Effector memory CD4-positive, alpha-beta T cell (primary cell): ENCODE measurements around the gene RIN3.

Experiments
- DNase-seq, 3 donors: peaks; one replicate each; pipeline ENCODE4 v3.0.0-alpha.2; 2020
- H3K27ac ChIP-seq: 2 replicates; pipeline ENCODE4 v1.7.0; 2013; ENCODE audit warnings: mild to moderate bottlenecking, low read length, moderate library complexity; ENCODE audit not compliant: insufficient read depth, poor library complexity, severe bottlenecking
- H3K27me3 ChIP-seq: replicated peaks from 2 replicates; pipeline ENCODE4 v1.7.0; 2013; ENCODE audit warnings: mild to moderate bottlenecking, low read length; ENCODE audit not compliant: insufficient read depth, control insufficient read depth, poor library complexity, severe bottlenecking
- H3K36me3 ChIP-seq: 2 replicates; pipeline ENCODE4 v1.7.0; 2013; ENCODE audit warnings: mild to moderate bottlenecking, low read length, moderate library complexity; ENCODE audit not compliant: control insufficient read depth, insufficient read depth
- H3K4me1 ChIP-seq: 2 replicates; pipeline ENCODE4 v1.7.0; 2013; ENCODE audit warnings: low read length, mild to moderate bottlenecking; ENCODE audit not compliant: control insufficient read depth, insufficient read depth, poor library complexity, severe bottlenecking
- H3K4me3 ChIP-seq: 2 replicates; pipeline ENCODE4 v1.7.0; 2013; ENCODE audit warnings: low read length, low read depth, mild to moderate bottlenecking; ENCODE audit not compliant: insufficient read depth, poor library complexity, severe bottlenecking
- H3K9me3 ChIP-seq: 2 replicates; pipeline ENCODE4 v1.7.0; 2013; ENCODE audit warnings: mild to moderate bottlenecking, low read length, moderate library complexity; ENCODE audit not compliant: control insufficient read depth

Gene RIN3

DNA sequence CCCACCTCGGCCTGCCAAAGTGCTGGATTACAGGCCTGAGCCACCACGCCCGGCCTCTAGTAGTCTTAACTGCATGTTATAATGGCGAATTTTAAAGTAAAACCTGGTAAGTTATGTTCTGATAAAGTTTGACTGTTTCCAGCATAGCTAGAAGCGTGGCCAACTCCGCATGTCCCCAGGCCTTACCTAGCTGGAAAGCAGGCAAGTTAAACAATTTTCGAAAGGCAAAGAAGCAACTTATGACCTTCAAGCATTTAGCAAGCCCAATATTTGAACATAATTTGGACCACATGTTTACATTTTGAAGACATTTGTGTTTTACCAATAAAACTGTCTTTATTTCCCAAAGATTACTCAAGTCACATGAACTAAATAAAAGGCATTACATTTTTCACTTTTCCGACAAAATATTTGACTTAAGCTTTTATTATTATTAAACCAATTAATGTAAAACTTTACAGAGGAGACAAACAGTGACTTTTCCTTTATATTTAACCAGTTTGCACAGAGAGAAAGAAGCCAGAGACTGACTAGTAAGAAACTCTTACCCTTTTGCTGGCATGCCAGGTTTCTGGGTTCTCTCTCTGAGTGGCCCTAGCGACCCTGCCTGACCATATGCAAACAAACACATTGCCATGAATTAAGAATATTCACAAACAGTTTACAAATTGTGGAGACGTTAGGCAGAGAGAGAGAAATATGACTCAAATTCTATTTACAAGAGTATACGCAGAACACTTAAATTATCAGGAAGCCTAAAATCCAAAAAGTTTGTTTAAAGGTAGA, 106.3 kb downstream of the RIN3 start:
- Histone ChIP-seq H3K9me3 (peaks cover 9% of the 10 kb centered on the region), H3K36me3 (no peaks in the 10 kb centered on the region), H3K27ac (no peak overlapping the region), H3K4me1 (peaks cover 17% of the 10 kb centered on the region), H3K27me3 (no peaks in the 10 kb centered on the region), H3K4me3 (no peak overlapping the region)
- DNase-seq = no peak

DNA sequence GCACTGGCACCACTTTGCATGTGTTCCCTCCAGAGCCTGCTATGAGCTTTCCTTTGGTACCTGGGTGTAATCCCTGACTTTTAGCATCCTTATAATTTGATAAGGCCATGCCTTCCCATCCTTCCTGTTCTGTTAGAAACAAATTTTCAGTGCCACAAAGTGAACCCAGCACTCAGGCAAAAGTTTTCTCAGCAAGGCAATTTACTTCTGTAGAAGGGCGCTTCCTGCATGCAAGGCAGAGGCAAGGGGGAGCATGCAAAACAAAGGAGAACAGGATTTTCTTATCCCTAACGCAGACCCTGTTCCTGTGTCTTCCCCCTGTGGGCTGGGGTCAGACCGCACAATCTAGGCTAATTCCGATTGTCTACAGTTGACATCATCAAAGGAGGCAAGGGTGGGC, 108.7 kb downstream of the RIN3 start:
- Histone ChIP-seq H3K4me1 (no peaks in the 10 kb centered on the region), H3K36me3 (no peaks in the 10 kb centered on the region), H3K9me3 (peaks cover 11% of the 10 kb centered on the region), H3K27me3 (no peaks in the 10 kb centered on the region), H3K27ac (no peak overlapping the region), H3K4me3 (no peak overlapping the region)
- DNase-seq = no peak

DNA sequence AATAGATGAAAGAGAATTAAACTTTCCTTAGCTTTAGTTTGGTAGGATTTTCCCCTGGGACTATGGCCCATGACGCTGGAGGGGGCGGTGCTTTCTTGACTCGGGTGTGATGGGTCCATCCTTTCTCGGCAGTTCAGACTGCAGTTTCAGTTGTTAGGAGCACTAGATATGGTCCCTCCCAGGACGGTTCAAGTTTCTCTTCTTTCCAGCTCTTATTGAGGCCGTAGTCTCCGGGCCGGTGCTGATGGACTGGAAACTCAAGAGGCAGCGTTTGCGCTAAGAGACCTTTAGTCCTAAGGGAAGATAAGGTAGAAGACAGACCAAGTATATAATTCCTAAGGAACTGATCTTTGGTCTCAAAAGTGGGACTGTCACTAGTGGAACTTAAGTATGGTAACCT, 111.2 kb downstream of the RIN3 start:
- peaks cover 20% of the 10 kb centered on the region for H3K9me3 ChIP-seq
- no peaks in the 10 kb centered on the region for H3K36me3 ChIP-seq
- no peak overlapping the region for H3K4me3 ChIP-seq
- DNase-seq = no peak
- no peaks in the 10 kb centered on the region for H3K4me1 ChIP-seq
- no peak overlapping the region for H3K27ac ChIP-seq
- no peaks in the 10 kb centered on the region for H3K27me3 ChIP-seq

DNA sequence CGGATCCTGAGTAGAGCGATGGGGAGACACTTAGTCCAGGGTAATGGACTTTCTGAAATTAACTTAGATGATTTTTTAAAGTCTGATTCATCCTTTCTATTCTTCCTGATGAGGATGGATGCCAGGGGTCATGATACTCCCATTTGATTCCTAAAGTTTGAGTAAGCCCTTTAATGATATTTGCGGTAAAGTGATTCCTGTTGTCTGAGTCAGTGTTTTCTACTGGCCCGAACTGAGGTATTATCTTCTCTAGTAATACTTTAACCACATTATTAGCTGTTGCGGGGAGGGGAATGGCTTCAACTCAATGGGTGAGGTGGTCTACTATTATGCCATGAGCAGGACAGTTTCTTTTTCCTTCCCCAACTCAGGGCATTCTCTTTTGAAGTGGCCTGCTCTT, 111.6 kb downstream of the RIN3 start:
- no peak overlapping the region for H3K27ac ChIP-seq
- no peak overlapping the region for H3K4me3 ChIP-seq
- no peaks in the 10 kb centered on the region for H3K4me1 ChIP-seq
- no peak for DNase-seq
- H3K9me3 ChIP-seq = peaks cover 20% of the 10 kb centered on the region
- H3K36me3 ChIP-seq = no peaks in the 10 kb centered on the region
- no peaks in the 10 kb centered on the region for H3K27me3 ChIP-seq

DNA sequence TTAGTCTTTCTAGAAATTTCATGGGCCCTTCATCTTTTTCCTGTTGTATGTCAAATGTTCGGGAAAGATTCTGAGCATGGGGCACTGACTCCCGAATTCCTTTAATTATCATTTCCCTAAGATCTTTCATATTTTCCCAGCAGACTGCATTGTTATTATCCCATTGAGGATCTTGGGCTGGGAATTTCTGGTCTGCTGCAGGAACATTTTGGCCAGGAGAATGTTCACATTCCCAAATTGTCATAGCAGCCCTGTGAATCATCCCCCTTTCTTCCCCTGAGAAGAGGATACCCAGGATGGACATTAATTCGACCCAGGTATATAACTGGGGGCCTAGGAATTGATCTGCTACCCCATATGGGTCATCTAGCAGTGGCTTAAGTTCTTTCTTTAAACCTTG, 112.5 kb downstream of the RIN3 start:
- H3K4me3 ChIP-seq = no peak overlapping the region
- H3K9me3 ChIP-seq = peaks cover 20% of the 10 kb centered on the region
- H3K27me3 ChIP-seq = no peaks in the 10 kb centered on the region
- no peaks in the 10 kb centered on the region for H3K36me3 ChIP-seq
- no peak overlapping the region for H3K27ac ChIP-seq
- no peak for DNase-seq
- H3K4me1 ChIP-seq = no peaks in the 10 kb centered on the region

DNA sequence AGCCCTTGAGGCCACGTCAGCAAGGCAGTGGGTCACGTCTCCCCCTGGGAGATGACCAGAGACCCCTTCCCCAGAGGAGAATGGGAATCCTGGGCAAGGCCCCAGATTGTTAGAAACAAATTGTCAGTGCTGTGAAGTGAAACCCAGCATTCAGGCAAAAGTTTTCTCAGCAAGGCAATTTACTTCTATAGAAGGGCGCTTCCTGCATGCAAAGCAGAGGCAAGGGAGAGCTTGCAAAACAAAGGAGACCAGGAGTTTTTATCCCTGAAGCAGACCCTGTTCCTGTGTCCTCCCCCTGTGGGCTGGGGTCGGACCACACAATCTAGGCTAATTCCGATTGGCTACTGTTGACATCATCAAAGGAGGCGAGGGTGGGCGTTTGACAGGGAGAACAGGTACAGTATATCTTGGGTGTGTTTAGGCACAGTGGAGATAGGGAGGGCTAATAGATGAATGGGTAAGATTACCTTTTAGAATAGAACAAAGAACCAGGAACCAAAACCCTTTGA, 114.2 kb downstream of the RIN3 start:
- H3K4me1 ChIP-seq = no peaks in the 10 kb centered on the region
- H3K9me3 ChIP-seq = peaks cover 14% of the 10 kb centered on the region
- no peak overlapping the region for H3K4me3 ChIP-seq
- H3K36me3 ChIP-seq = no peaks in the 10 kb centered on the region
- H3K27me3 ChIP-seq = no peaks in the 10 kb centered on the region
- DNase-seq = no peak
- H3K27ac ChIP-seq = no peak overlapping the region

DNA sequence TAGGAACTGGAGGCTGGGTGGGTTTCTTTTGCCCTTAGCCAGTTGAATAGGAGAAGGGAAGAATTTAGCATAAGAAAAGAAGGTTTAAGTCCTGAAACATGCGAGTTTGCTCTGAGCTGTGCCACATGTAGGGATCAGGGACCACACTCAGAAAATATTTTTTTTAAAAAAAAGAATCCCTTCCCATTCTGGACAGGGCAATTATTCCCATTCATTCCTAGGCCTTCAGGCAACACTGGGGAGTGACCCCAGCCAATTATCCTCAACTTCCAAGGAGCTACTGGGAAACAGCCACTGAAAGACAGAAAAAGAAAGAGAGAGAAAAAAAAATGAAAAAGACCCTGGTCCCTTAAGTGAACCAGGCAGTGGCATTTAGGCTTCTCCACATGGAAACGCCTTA, 115.1 kb downstream of the RIN3 start:
- H3K36me3 ChIP-seq = no peaks in the 10 kb centered on the region
- H3K9me3 ChIP-seq = peaks cover 10% of the 10 kb centered on the region
- H3K27me3 ChIP-seq = no peaks in the 10 kb centered on the region
- DNase-seq = no peak
- H3K27ac ChIP-seq = no peak overlapping the region
- H3K4me3 ChIP-seq = no peak overlapping the region
- no peaks in the 10 kb centered on the region for H3K4me1 ChIP-seq

DNA sequence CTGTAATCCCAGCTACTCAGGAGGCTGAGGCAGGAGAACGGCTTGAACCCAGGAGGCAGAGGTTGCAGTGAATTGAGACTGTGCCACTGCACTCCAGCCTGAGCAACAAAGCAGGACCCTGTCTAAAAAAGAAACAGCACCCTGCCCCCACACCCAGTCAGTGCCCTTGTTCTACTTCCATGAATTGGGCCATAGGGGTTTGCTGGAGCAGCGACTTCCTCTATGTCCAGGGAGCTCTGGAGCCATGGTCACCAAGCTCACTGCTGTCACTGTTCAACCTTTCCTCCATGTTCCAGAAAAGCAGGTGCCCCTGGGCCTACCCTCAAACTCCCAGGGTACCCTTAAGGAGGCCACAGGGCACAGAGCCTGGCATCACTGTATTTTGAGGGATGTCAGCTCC, 116.8 kb downstream of the RIN3 start:
- DNase-seq = no peak
- H3K4me1 ChIP-seq = no peaks in the 10 kb centered on the region
- no peaks in the 10 kb centered on the region for H3K36me3 ChIP-seq
- no peak overlapping the region for H3K27ac ChIP-seq
- H3K9me3 ChIP-seq = peaks cover 10% of the 10 kb centered on the region
- no peak overlapping the region for H3K4me3 ChIP-seq
- H3K27me3 ChIP-seq = no peaks in the 10 kb centered on the region

DNA sequence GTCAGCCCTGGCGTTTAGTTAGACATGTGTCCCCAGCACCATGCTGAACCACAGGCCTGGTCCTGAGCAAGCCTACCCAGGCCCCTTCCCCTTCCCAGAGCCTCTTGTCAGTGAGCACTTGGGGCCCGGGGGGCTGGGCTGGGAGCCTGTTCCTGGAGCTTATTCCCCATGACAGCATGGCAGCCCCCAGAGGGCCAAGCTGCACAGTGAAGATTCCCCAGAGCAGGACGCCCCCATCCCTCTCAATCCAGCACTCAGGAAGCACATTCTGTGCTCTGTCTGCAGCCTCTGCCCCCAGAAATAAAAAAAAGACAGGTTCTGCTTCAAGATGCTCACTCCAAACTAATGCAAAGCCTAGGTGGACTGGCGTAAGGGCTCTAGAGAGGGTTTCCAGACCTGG, 117.5 kb downstream of the RIN3 start:
- DNase-seq = no peak
- H3K4me1 ChIP-seq = no peaks in the 10 kb centered on the region
- no peaks in the 10 kb centered on the region for H3K36me3 ChIP-seq
- no peaks in the 10 kb centered on the region for H3K27me3 ChIP-seq
- H3K27ac ChIP-seq = no peak overlapping the region
- H3K4me3 ChIP-seq = no peak overlapping the region
- peaks cover 10% of the 10 kb centered on the region for H3K9me3 ChIP-seq

DNA sequence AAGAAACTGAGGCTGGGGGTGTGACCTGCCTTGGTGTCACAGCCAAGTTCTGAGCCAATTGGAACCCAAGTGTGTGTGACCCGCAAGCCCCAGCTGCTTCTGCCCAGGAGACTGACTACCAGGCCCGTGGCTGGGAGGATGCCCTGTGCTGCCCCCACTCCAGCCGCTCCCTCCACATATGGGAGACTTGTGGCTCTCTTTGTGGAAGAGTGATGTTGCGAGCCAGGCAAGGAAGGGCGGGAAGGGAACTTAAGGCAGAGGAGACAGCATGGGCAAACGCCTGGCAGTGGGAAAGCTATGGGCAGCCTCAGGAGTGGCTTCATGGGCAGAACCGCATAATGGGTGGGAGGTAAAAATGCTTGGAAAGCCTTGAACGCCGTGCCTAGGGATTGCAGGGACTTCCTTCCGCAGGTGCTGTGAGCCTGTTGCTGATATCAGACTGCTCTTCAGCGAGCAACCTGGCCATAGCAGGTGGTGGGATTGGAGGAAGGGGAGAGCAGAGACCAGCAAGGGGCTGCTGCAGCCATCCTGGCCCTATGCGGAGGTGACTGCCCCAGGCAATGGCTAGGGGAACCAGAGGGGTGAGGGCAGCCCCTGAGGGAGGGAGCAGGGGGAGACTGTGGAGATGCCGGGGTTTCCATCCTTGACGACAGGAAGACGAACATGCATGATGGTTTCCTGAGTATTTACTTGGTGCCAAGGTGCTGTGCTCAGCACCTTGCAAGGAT, 119.1 kb downstream of the RIN3 start:
- no peaks in the 10 kb centered on the region for H3K27me3 ChIP-seq
- no peaks in the 10 kb centered on the region for H3K4me1 ChIP-seq
- no peak overlapping the region for H3K27ac ChIP-seq
- H3K4me3 ChIP-seq = no peak overlapping the region
- peaks cover 5% of the 10 kb centered on the region for H3K9me3 ChIP-seq
- DNase-seq = no peak
- no peaks in the 10 kb centered on the region for H3K36me3 ChIP-seq
